ENCODE results near the gene SLC8B1.
A peak's percentile ranks its signal among the peaks of the same experiment; 100 is the strongest.

SLC8B1 gene

GRCh38 chr12:113318900-113319628, 15.8 kb downstream of the SLC8B1 start:
- no peak for DNase-seq

GRCh38 chr12:113318046-113318656, 16.8 kb downstream of the SLC8B1 start:
- DNase-seq, result no peak

- no peak for DNase-seq
Measured at GRCh38 chr12:113317122-113317521, 17.8 kb downstream of the SLC8B1 start.

DNA sequence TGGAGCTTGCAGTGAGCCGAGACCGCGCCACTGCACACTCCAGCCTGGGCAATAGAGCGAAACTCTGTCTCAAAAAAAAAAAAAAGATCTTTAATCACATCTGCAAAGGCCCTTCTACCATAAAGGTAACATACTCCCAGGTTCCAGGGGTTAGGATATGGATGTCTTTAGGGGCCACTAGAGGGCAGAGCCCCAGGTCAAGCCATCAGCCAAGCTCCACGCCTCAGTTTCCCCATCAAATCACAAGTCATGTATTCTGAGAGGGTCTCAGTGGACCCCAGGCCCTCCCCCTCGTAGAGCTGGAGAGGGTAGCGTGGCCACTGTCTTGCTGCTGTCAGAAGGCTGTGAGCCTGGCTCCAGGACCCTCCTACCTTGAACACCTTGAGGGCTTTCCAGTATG, 18.8 kb downstream of the SLC8B1 start:
- no peak for DNase-seq

DNA sequence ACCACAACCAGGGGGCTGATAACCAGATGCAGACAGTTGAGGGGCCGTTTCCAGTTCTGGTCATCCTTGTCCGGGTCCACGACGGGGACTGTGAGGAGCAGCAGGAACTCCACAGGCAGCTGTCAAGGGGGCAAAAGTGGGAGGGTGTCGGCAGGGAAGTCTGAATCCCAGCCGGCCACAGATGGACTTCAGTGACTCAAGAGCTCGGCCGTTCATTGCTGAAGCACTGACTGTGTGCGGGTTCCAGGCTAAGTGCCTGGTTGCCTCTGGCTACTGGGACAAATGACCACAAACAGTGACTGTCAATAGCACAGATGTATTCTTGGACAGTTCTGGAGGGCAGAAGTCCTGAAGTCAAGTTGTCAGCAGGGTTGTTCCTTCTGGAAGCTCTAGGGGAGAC, 19.6 kb downstream of the SLC8B1 start:
- DNase-seq, result no peak

GRCh38 chr12:113314121-113314529, 20.8 kb downstream of the SLC8B1 start:
- no peak for DNase-seq

GRCh38 chr12:113310489-113310888, 24.4 kb downstream of the SLC8B1 start:
- no peak for DNase-seq

- DNase-seq, result no peak
Measured at GRCh38 chr12:113306382-113306781, 28.5 kb downstream of the SLC8B1 start.

DNA sequence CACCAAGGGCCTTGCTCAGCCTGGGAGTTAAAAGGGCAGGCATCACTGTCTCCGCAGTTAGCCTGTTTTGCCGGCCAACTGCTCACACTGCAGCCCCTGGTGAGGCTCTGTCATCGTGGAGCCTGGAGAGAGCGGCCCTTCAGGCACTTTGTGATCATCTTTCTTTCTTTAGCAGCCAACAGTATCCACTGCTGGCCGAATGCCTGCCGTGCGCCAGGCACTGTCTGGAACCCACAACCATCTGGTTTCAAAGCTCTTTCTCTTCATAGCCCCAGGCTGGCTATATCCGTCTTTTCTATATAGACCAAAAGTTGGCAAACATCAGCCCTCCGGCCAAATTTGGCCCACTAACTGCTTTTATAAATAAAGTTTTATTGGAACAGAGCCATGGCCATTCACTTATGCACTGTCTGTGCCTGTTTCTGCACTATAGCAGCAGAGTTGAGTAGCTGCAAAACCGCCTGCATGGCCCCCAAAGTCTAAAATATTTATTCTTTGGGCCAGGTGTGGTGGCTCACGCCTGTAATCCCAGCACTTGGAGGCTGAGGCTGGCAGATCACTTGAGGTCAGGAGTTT, 29.5 kb downstream of the SLC8B1 start:
- peak in 1 of 2 donors; percentile 35 for DNase-seq

DNA sequence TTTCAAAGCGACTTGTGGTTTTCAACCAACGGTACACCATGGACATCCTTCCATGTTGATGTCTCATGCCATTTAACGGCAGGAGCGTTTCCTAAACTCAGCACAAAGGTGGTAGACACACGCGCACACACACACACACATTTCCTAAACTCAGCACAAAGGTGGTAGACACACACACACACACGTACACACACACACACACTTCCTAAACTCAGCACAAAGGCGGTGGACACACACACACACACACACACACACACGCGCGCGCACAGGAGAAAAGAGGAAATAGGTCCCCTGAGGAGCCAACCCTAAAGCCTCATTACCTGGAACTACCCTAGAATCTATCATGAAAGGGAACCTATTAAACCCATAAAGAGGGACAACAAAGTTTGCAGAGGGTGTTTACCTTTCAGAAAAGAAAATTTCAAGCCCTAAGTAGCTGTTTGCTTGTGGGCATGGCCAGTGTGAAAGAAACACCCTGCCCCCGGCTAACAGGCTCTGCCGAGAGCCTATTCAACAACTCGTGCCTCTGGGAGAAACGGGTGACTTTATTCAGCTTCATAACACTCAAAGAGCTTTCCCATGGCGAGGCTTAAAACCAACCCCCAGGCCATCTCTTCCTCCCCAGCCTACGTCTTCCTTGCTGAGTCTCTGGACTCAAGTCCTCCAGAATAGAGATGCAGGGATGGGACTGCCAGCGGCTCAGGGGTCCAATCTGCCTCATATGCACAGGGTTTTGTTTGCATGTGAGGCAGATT, 31.8 kb downstream of the SLC8B1 start:
- DNase-seq, result no peak

- DNase-seq, result no peak
Measured at GRCh38 chr12:113302466-113302865, 32.4 kb downstream of the SLC8B1 start.

DNA sequence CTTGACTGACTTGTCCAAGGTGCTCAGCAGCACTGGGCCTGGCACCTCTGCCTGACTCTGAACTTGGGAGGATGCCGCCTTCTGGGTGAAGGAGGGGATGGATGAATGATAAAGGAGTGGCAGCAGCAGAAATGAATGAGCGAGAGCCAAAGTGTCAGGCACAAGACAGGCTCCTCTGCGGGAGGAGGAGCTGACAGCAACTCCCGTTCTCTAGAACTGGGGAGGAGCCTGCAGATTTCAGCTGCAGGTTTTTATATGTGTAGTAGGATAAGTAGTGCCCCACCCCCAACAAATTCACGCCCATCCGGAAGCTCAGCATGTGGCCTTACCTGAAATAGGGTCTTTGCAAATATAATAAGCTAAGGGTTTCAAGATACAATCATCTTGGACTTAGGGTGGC, 33.1 kb downstream of the SLC8B1 start:
- DNase-seq, result no peak

DNA sequence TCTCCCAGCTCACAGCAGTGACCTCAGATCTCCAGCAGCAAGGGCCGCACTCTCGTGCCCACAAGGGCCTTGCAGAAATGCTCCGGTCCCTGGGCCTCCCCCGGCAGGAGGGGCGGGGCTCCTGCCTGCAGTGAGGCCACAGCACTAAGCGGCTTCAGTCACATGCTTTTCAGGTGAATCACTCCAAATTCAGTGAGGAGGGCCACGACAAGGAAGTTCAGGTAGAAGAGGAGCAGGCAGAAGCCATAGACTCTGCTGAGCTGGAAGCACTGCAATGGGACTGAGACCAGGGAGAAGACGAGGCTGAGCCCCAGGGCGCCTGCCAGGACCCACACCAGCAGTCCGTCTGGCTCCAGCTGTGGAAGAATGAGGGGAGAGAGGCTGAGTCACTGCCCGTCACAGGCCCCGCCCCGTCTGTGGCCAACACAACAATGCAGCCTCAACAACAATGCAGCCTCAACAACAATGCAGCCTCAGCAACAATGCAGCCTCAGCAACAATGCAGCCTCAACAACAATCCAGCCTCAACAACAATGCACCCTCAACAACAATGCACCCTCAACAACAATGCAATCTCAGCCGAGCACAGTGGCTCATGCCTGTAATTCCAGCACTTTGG, 35.2 kb downstream of the SLC8B1 start:
- DNase-seq, result no peak

- peak; percentile 35 to 41 for DNase-seq
Measured at GRCh38 chr12:113298861-113299545, 35.9 kb downstream of the SLC8B1 start.

- DNase-seq, result no peak
Measured at GRCh38 chr12:113298472-113298817, 36.5 kb downstream of the SLC8B1 start.

GRCh38 chr12:113297621-113298471, 37.1 kb downstream of the SLC8B1 start:
- DNase-seq, result no peak

DNA sequence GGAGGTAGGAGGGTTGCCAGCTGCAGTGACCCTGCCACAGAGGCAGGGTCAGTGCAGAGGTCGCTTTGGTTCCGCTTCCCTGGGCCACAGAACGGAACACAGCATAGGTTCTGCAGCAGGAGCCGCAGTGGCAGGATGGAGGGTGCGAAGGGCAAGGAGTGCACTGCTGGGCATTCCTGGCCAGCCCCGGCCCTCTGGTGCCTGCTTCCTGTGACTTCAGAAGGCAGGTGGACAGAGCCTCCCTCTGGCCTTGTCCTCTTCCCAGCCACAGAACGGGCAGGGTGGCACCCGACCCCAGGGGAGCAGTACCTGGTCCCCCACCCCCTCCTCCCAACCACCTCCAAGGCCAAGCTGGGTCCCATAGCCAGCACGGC, 37.7 kb downstream of the SLC8B1 start:
- DNase-seq, result no peak

- no peak for DNase-seq
Measured at GRCh38 chr12:113296557-113297213, 38.2 kb downstream of the SLC8B1 start.

GRCh38 chr12:113295886-113296556, 38.9 kb downstream of the SLC8B1 start:
- no peak for DNase-seq

DNA sequence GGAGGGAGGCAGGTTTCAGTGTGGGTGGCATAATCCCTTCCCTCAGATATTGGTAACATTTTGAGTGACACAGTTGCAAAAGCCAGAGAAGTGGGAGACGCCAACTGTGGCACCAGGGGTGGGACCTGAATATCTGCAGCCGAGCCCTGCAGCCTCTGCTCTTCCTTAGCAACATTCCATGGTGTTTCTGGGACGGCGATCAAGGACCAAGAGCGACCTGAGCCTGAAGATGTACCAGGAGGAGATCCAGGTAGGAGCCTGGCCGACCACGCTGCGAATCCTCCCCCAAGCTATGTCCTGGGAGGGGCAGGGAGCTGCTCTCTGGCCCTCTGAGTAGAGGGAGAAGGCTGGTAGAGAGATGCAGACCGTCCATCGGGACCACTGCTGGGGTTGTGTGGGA, 41.8 kb downstream of the SLC8B1 start:
- no peak for DNase-seq

GRCh38 chr12:113292547-113292946, 42.4 kb downstream of the SLC8B1 start:
- no peak for DNase-seq

All from hippocampal formation (tissue), 2 donors.